Astrocyte (in vitro differentiated cells and primary cell): ENCODE results near the gene RHOG. TPM values are rescaled to one million over a fixed set of nuclear protein-coding genes. Genes with fewer than 3 reads are reported as not detected.
A peak's percentile ranks its signal among the peaks of the same experiment; 100 is the strongest.

Source experiments
- DNase-seq: peaks from one replicate; pipeline ENCODE4 v3.0.0-alpha.2; 2010; ENCODE audit warnings: low read depth
- FAIRE-seq: peaks from 2 replicates; lab custom pipeline; 2011; peaks lifted over from hg19 to GRCh38; lab: Jason Lieb, UNC
- H2AFZ ChIP-seq: 2 replicates; pipeline ENCODE4 v1.6.0; 2012; ENCODE audit warnings: low read depth, low read length, inconsistent platforms
- H3K27ac ChIP-seq: 2 replicates; pipeline ENCODE4 v1.5.1; 2011; ENCODE audit warnings: low read depth, low read length, inconsistent platforms
- H3K27me3 ChIP-seq: 2 replicates; pipeline ENCODE4 v1.6.0; 2011; ENCODE audit warnings: low read length, inconsistent platforms; ENCODE audit not compliant: insufficient read depth
- H3K36me3 ChIP-seq: 2 replicates; pipeline ENCODE4 v1.5.1; 2011; ENCODE audit warnings: low read length, inconsistent platforms; ENCODE audit not compliant: insufficient read depth
- H3K4me1 ChIP-seq: 2 replicates; pipeline ENCODE4 v1.5.1; 2011; ENCODE audit warnings: low read length, inconsistent platforms; ENCODE audit not compliant: insufficient read depth
- H3K4me2 ChIP-seq: 2 replicates; pipeline ENCODE4 v1.6.0; 2012; ENCODE audit warnings: low read length, inconsistent platforms
- H3K4me3 ChIP-seq: 2 replicates; pipeline ENCODE4 v1.5.1; 2011; ENCODE audit warnings: low read depth, mild to moderate bottlenecking, low read length, inconsistent platforms; ENCODE audit not compliant: insufficient read depth
- H3K79me2 ChIP-seq: 2 replicates; pipeline ENCODE4 v1.6.0; 2012; ENCODE audit warnings: mild to moderate bottlenecking, low read length, inconsistent platforms; ENCODE audit not compliant: insufficient read depth
- H3K9ac ChIP-seq: 2 replicates; pipeline ENCODE4 v1.6.0; 2012; ENCODE audit warnings: mild to moderate bottlenecking, low read length, inconsistent platforms
- H3K9me3 ChIP-seq: 2 replicates; pipeline ENCODE4 v1.5.1; 2012; ENCODE audit warnings: low read depth, mild to moderate bottlenecking, low read length, inconsistent platforms; ENCODE audit not compliant: insufficient read depth
- H4K20me1 ChIP-seq: 2 replicates; pipeline ENCODE4 v1.6.0; 2012; ENCODE audit warnings: low read length, inconsistent platforms; ENCODE audit not compliant: insufficient read depth
- H3K27ac Mint-ChIP-seq: one replicate; pipeline ENCODE4 v1.8.0; 2021; ENCODE audit warnings: mild to moderate bottlenecking, mixed read lengths; ENCODE audit not compliant: unreplicated experiment
- H3K27me3 Mint-ChIP-seq: one replicate; pipeline ENCODE4 v1.8.0; 2021; ENCODE audit warnings: low read depth, mixed read lengths; ENCODE audit not compliant: unreplicated experiment
- H3K36me3 Mint-ChIP-seq: one replicate; pipeline ENCODE4 v1.8.0; 2021; ENCODE audit warnings: low read depth, mixed read lengths; ENCODE audit not compliant: unreplicated experiment
- H3K4me1 Mint-ChIP-seq: one replicate; pipeline ENCODE4 v1.8.0; 2021; ENCODE audit warnings: low read depth, mixed read lengths; ENCODE audit not compliant: unreplicated experiment
- H3K4me3 Mint-ChIP-seq: one replicate; pipeline ENCODE4 v1.8.0; 2021; ENCODE audit warnings: mild to moderate bottlenecking, moderate library complexity, mixed read lengths; ENCODE audit not compliant: unreplicated experiment
- H3K9me3 Mint-ChIP-seq: one replicate; pipeline ENCODE4 v1.8.0; 2021; ENCODE audit warnings: mild to moderate bottlenecking, mixed read lengths; ENCODE audit not compliant: unreplicated experiment
- CTCF ChIP-seq: IDR thresholded peaks from 2 replicates; pipeline ENCODE4 v1.5.1; 2011; ENCODE audit warnings: low read depth, mild to moderate bottlenecking, inconsistent platforms, low read length, moderate library complexity; ENCODE audit not compliant: insufficient read depth
- EZH2 ChIP-seq: IDR thresholded peaks from 2 replicates; pipeline ENCODE4 v1.6.1; 2012; ENCODE audit warnings: mild to moderate bottlenecking, low read length, inconsistent platforms; ENCODE audit not compliant: insufficient read depth
- total RNA-seq: library from RNA; stranded (reverse); gene quantifications from 2 replicates; pipeline ENCODE4 v1.2.1, GENCODE V29; 2021

RHOG gene
- total RNA-seq, 1 donor from 2014 or later = 54.5 TPM

DNA sequence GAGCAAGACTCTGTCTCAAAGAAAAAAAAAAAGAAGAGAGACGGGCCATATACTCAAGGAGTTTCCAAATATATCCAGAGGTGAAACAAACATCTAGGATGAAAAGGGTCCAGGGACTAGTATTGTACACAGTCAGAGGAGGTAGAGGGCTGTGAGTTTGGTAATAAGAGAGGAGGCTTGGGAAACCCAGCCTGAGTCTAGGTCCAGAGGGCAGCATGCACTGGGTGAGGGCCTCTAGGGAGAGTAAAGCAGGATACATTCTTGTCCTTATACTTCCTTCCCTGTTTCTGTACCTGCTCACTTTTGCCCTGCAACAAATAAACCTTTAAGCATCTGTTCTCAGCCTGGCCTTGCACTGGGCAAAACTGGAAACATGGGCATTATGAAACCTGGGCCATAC lies 46.2 kb upstream of the RHOG start:
- no peaks in the 10 kb centered on the region for H3K27me3 Mint-ChIP-seq
- no peak overlapping the region for H3K4me3 Mint-ChIP-seq
- H3K27ac Mint-ChIP-seq = no peak overlapping the region
- no peak overlapping the region for H3K9ac ChIP-seq
- H2AFZ ChIP-seq = no peak overlapping the region
- peaks cover 7% of the 10 kb centered on the region for H3K79me2 ChIP-seq
- no peaks in the 10 kb centered on the region for H3K9me3 ChIP-seq
- H3K36me3 Mint-ChIP-seq = no peaks in the 10 kb centered on the region
- FAIRE-seq (no peak), DNase-seq (no peak)
- H3K4me1 Mint-ChIP-seq = no peaks in the 10 kb centered on the region
- TF ChIP-seq CTCF = no peak
- TF ChIP-seq EZH2 = no peak
- peaks cover 4% of the 10 kb centered on the region for H3K9me3 Mint-ChIP-seq
- H3K4me1 ChIP-seq = peaks cover 5% of the 10 kb centered on the region
- H3K4me3 ChIP-seq = no peak overlapping the region
- no peaks in the 10 kb centered on the region for H3K27me3 ChIP-seq
- H4K20me1 ChIP-seq = peaks cover 3% of the 10 kb centered on the region
- H3K27ac ChIP-seq = no peak overlapping the region
- no peak overlapping the region for H3K4me2 ChIP-seq
- no peaks in the 10 kb centered on the region for H3K36me3 ChIP-seq

DNA sequence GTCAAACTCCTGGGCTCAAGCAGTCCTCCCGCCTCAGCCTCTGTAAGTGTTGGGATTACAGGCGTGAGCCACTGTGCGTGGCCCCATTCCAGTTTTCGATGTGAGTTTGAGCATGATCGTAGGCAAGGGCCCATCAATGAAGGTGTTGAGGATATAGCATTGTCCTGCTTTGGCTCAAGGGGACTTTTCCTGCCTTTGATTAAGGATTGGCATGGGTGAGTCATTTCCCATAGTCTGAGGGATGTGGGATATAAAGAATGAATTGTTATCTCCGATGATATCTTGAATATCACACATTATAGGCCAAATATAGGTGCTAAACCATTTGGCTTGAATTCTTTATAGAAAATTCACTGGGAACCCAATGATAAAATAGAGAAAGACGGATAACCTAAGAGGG lies 45.1 kb upstream of the RHOG start:
- no peak overlapping the region for H3K9ac ChIP-seq
- Mint-ChIP-seq H3K4me3 (no peak overlapping the region), H3K27ac (no peak overlapping the region), H3K27me3 (no peaks in the 10 kb centered on the region), H3K9me3 (peaks cover 4% of the 10 kb centered on the region), H3K4me1 (no peaks in the 10 kb centered on the region), H3K36me3 (no peaks in the 10 kb centered on the region)
- H3K27ac ChIP-seq = no peak overlapping the region
- H3K79me2 ChIP-seq = peaks cover 7% of the 10 kb centered on the region
- DNase-seq (no peak), FAIRE-seq (no peak)
- peaks cover 5% of the 10 kb centered on the region for H3K4me1 ChIP-seq
- TF ChIP-seq EZH2 (no peak), CTCF (no peak)
- peak overlapping the region; percentile 69 for H3K4me2 ChIP-seq
- no peak overlapping the region for H3K4me3 ChIP-seq
- no peaks in the 10 kb centered on the region for H3K36me3 ChIP-seq
- H3K27me3 ChIP-seq = no peaks in the 10 kb centered on the region
- H2AFZ ChIP-seq = no peak overlapping the region
- no peaks in the 10 kb centered on the region for H3K9me3 ChIP-seq
- H4K20me1 ChIP-seq = peaks cover 3% of the 10 kb centered on the region

DNA sequence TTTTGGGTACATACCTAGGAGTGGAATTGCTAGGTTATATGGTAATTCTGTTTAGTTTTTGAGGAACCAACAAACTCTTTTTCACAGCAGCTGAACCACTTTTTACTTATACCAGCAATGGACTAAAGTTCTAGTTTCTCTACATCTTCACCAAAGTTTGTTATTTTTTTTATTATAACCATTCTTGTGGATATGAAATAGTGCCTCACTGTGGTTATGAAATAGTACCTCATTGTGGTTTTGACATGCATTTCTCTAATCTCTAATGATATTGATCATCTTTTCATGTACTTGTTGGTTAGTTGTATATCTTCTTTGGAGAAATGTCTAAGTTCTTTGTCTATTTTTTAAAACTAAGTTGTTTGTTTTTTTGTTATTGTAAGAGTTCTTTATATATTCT lies 41.9 kb upstream of the RHOG start:
- no peaks in the 10 kb centered on the region for H3K27me3 ChIP-seq
- H4K20me1 ChIP-seq = peaks cover 3% of the 10 kb centered on the region
- H3K27ac Mint-ChIP-seq = no peak overlapping the region
- peaks cover 7% of the 10 kb centered on the region for H3K4me1 Mint-ChIP-seq
- H2AFZ ChIP-seq = no peak overlapping the region
- FAIRE-seq (no peak), DNase-seq (no peak)
- H3K36me3 Mint-ChIP-seq = no peaks in the 10 kb centered on the region
- H3K9ac ChIP-seq = no peak overlapping the region
- TF ChIP-seq EZH2 (no peak), CTCF (no peak)
- no peaks in the 10 kb centered on the region for H3K9me3 ChIP-seq
- peaks cover 4% of the 10 kb centered on the region for H3K9me3 Mint-ChIP-seq
- peaks cover 10% of the 10 kb centered on the region for H3K4me1 ChIP-seq
- H3K36me3 ChIP-seq = no peaks in the 10 kb centered on the region
- no peaks in the 10 kb centered on the region for H3K27me3 Mint-ChIP-seq
- no peak overlapping the region for H3K4me3 ChIP-seq
- no peak overlapping the region for H3K27ac ChIP-seq
- no peak overlapping the region for H3K4me3 Mint-ChIP-seq
- peaks cover 10% of the 10 kb centered on the region for H3K79me2 ChIP-seq
- H3K4me2 ChIP-seq = no peak overlapping the region
